GM19438 (cell line): ENCODE data around the gene SEZ6L.

Experiments
- ATAC-seq: cut with Tn5 transposase; IDR thresholded peaks from one replicate; pipeline ENCODE4 v1.9.1; 2021; ENCODE audit warnings: low read depth; ENCODE audit not compliant: unreplicated experiment

Gene SEZ6L

GRCh38 chr22:26236991-26237390 is 67.7 kb downstream of the SEZ6L start:
- no peak for ATAC-seq

GRCh38 chr22:26238596-26238995 is 69.3 kb downstream of the SEZ6L start:
- no peak for ATAC-seq

- no peak for ATAC-seq
Observed at GRCh38 chr22:26239581-26239980, 70.3 kb downstream of the SEZ6L start.

- no peak for ATAC-seq
Observed at GRCh38 chr22:26241361-26241760, 72.1 kb downstream of the SEZ6L start.

GRCh38 chr22:26245001-26245400 is 75.7 kb downstream of the SEZ6L start:
- ATAC-seq = no peak

- no peak for ATAC-seq
Observed at GRCh38 chr22:26246552-26246951, 77.3 kb downstream of the SEZ6L start.

GRCh38 chr22:26251869-26252268 is 82.6 kb downstream of the SEZ6L start:
- ATAC-seq = no peak

GRCh38 chr22:26259510-26259909 is 90.2 kb downstream of the SEZ6L start:
- ATAC-seq = no peak

- no peak for ATAC-seq
Observed at GRCh38 chr22:26264162-26264561, 94.9 kb downstream of the SEZ6L start.

GRCh38 chr22:26265281-26265680 is 96.0 kb downstream of the SEZ6L start:
- ATAC-seq = no peak

GRCh38 chr22:26265909-26266308 is 96.6 kb downstream of the SEZ6L start:
- ATAC-seq = no peak

- no peak for ATAC-seq
Observed at GRCh38 chr22:26267856-26268255, 98.6 kb downstream of the SEZ6L start.

GRCh38 chr22:26269572-26269971 is 100.3 kb downstream of the SEZ6L start:
- ATAC-seq = no peak

GRCh38 chr22:26271427-26271826 is 102.2 kb downstream of the SEZ6L start:
- no peak for ATAC-seq

GRCh38 chr22:26273011-26273675 is 103.9 kb downstream of the SEZ6L start:
- no peak for ATAC-seq

GRCh38 chr22:26276529-26277160 is 107.4 kb downstream of the SEZ6L start:
- no peak for ATAC-seq

- ATAC-seq = no peak
Observed at GRCh38 chr22:26281941-26282340, 112.7 kb downstream of the SEZ6L start.

- no peak for ATAC-seq
Observed at GRCh38 chr22:26283330-26283729, 114.1 kb downstream of the SEZ6L start.

GRCh38 chr22:26285632-26286031 is 116.4 kb downstream of the SEZ6L start:
- ATAC-seq = no peak

GRCh38 chr22:26286091-26286820 is 117.0 kb downstream of the SEZ6L start:
- ATAC-seq = no peak

- no peak for ATAC-seq
Observed at GRCh38 chr22:26287382-26288225, 118.3 kb downstream of the SEZ6L start.
